Measurements from ENCODE around the gene FAM221A.
"Not testable (repeated sequence)": the region's sequence is repeated elsewhere in the genome, so short reads cannot be mapped to it uniquely, and the experiment has no call there.

Gene FAM221A

GRCh38 chr7:23700046-23700445, 20.0 kb downstream of the FAM221A start:
- no peak for DNase-seq (ENCODE audit: low read depth in 3 of 3, low spot score in 1 of 3)

- DNase-seq (ENCODE audit: low read depth in 3 of 3, low spot score in 1 of 3), result no peak
Measured at GRCh38 chr7:23709081-23709750, 29.2 kb downstream of the FAM221A start.

DNA sequence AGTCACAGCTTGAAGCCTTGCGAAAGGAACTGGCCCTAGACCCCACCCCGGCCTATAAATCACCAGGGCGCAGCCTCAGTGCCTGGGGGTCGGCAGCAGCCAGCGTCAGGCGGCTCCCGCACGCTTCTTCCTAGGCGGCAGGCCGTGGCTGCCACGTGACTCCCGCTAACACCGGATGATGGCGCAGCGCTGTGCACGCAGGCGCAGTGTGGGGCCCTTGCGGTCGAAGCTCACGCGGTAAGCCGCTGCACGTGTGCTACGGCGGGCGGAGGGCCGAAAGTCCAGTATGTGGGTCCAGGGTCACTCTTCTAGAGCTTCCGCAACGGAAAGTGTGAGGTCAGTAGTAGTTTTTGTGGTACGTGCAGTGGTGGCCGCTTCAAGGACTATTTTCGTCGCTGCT, 30.0 kb downstream of the FAM221A start, which contains the start of gene STK31:
STK31 (plus strand) TSS at position 220 of the 400 bp plus-strand sequence; CDS start at position 287, 67 bp downstream.
- DNase-seq (ENCODE audit: low read depth in 3 of 3, low spot score in 1 of 3), result no peak

DNA sequence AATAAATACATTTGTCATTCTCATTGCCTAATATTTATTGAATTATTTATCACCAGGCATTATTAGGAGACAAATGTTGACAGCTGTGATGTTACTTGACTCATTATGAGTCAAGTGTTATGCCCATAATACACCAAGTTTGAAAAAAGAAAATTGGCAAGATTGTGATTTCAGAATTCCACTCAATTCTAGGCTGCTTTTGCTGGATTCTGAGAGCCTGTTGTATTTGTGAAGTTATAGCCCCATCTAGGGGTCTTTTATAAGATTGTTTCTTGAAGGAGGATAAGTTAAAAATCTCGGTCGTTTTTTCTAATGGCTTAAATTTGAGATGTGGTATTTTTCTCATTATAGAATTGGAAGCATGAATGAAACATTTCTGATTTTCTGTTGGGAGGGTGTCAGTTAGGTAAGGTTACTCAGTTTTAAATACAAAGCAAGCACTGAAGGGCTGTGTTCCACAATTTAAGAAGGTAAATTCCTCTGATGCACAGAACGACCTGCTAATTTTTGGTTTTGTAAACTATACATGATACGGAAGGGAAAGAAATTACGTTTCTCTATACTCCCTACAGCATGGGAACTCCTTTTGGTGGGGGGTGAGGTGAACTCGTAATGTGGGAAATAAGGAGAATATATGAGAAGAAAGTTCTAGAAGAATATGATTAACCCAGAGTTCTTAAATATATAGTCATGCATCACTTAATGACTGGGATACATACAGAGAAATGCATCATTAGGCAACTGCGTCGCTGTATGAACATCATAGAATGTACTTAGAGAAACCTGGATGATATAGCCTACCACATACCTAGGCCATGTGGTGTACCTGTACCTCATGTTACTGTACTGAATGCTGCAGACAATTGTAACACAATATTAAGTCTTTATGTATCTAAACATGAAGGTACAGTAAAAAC, 32.6 kb downstream of the FAM221A start:
- no peak for DNase-seq (ENCODE audit: low read depth in 3 of 3, low spot score in 1 of 3)

DNA sequence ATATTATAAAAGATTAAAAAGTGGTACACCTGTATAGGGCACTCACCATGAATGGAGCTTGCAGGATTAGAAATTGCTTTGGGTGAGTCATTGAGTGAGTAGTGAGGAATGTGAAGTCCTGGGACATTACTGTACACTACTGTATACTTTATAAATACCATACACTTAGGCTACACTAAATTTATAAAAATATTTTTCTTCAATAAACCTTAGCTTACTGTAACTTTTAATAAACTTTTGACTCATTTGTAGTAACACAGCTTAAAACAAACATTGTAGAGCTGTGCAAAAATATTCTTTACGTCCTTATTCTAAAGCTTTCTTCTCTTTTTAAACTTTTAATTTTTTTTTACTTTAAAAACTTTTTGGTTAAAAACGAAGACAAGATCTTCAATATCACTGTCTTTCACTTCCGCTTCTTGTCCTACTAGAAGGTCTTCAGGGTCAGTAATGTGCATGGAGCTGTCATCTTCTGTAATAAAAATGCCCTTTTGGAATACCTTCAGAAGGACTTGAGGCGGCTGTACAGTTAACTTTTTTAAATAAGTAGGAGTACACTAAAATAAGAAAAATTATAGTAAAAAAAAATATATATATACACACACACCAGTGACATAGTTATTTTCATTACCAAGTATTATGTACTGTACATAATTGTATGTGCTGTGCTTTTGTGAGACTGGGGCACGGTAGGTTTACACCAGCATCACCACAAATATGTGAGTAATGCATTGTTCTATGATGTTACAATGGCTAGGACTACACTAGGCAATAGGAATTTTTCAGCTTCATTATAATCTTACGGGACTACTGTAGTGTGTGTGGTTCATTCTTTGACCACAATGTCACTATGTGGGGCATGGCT, 33.5 kb downstream of the FAM221A start:
- DNase-seq (ENCODE audit: low read depth in 3 of 3, low spot score in 1 of 3), result no peak

DNA sequence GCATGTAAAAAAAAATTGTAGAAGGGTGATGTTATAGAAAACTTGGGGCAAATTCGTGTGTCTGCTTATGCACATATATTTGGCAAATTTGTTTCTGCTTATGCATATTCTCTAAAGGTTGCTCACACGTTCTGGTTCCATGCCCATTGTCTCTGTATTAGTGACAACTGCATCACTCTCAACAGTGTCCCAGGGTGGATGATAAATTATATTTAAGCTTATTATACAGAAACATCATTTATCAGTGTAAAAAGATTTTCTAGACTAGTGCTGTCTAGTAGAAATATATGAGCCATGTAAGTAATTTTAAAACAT, 34.1 kb downstream of the FAM221A start:
- DNase-seq (ENCODE audit: low read depth in 3 of 3, low spot score in 1 of 3), result no peak

- no peak for DNase-seq (ENCODE audit: low read depth in 3 of 3, low spot score in 1 of 3)
Measured at GRCh38 chr7:23714579-23714978, 34.6 kb downstream of the FAM221A start.

DNA sequence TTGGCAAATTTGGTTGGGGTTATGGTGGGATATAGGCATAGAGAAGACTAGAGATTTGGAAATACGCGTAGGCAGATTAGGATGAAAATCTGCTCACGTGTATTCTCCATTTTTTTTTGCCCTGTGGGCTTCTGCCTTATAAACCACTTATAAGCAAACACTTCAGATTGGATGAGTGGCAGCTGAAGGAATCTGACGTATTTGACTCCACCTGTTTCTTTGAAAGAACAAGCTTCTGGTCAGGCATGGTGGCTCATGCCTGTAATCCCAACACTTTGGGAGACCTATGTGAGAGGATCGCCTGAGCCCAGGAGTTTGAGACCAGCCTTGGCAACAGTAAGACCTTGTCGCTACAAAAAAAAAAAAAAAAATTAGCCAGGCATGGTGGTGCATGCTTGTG, 35.1 kb downstream of the FAM221A start:
- no peak for DNase-seq (ENCODE audit: low read depth in 3 of 3, low spot score in 1 of 3)

DNA sequence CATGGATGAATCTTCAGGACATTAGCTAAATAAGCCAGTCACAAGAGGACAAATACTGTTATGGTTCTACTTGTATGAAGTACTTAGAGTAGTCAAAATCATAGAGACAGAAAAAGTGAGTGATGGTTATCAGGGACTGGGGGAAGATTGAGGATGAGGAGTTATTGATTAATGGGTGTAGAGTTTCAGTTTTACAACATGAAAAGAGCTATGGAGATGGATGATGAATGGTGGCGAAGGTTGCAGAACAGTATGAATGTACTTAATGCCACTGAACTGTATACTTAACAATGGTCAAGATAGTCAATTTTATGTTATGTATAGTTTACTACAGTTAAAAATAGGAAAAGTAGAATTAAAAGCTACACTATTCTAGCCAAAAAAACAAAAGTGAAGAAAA, 37.8 kb downstream of the FAM221A start:
- DNase-seq (ENCODE audit: low read depth in 3 of 3, low spot score in 1 of 3), result no peak

- DNase-seq (ENCODE audit: low read depth in 3 of 3, low spot score in 1 of 3), result no peak
Measured at GRCh38 chr7:23721456-23721855, 41.5 kb downstream of the FAM221A start.

GRCh38 chr7:23722587-23723216, 42.7 kb downstream of the FAM221A start:
- DNase-seq (ENCODE audit: low read depth in 3 of 3, low spot score in 1 of 3), result not testable (repeated sequence)

DNA sequence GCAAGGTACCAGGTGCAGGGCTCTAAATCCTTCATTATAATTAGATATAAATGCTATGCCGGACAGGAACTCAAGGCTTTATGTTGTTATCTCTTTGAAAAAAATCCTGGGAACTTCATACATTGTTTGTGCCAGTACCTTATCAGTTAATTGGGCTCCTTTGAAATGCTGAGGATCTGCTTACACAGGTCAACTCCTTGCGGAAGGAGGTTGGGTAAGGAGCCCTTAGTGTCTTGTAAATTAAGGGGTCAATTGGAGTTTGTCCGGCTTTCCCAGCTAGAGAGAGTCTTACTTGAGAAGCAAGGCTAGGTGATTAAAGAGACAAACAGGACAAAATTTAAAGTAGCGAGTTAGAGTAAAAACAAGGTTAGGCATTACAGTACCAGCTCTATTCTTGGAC, 44.1 kb downstream of the FAM221A start:
- not testable (repeated sequence) for DNase-seq (ENCODE audit: low read depth in 3 of 3, low spot score in 1 of 3)

DNA sequence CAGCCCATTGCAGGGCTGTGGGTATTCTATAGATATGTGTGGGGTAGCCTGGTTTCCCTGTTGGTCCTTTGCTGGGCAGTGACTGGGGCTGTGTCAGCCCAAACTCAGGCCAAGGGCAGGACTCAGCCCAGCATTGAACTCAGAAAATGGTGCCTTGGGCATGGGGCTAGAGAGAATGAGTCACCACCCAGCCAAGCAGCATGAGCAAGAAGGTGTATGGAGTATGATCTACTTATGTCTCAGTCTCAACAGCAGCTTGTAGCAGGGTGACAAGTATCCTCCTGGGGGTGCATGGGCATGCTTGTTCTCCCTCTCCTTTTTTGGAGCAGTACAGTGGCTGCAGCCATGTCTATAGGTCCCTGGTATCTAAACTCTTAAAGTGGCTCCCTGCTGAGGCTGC, 62.1 kb downstream of the FAM221A start:
- no peak for DNase-seq (ENCODE audit: low read depth in 3 of 3, low spot score in 1 of 3)

DNA sequence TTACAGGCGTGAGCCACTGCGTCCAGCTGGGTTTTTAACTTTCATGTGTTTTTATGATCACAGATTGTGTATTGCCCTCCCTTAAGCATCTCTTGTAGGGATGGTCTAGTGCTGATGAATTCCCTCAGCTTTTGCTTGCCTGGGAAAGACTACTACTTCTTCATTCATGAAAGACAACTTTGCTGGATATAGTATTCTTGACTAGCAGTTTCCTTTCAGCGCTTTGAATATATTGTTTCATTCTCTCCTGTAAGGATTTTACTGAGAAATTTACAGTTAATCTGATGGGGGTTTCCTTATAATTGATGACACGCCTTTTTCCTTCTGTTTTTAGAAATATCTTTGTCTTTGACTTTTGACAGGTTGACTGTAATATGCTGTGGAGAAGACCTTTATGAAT, 63.2 kb downstream of the FAM221A start:
- no peak for DNase-seq (ENCODE audit: low read depth in 3 of 3, low spot score in 1 of 3)

GRCh38 chr7:23746629-23747028, 66.6 kb downstream of the FAM221A start:
- no peak for DNase-seq (ENCODE audit: low read depth in 3 of 3, low spot score in 1 of 3)

DNA sequence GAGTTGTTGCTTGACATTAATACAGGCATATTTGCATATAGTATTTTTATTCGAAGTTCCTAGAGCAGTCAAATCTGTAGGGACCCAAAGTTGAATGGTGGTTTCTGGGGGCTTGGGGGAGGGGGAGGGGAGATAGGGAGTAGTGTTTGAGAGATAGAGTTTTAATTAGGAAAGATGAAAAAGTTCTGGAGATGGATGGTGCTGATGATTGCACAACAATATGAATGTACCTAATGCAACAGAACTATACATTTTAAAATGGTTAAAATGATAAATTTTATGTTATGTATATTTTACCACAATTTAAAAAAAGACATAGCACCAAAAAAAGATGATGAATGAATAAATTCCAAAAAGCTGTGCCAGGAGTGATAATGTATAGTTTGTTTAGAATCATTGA, 71.9 kb downstream of the FAM221A start:
- DNase-seq (ENCODE audit: low read depth in 3 of 3, low spot score in 1 of 3), result no peak
